GM21576 (cell line): ENCODE data around the gene TIMM8A.

Experiments used
- ATAC-seq: cut with Tn5 transposase; IDR thresholded peaks from one replicate; pipeline ENCODE4 v1.9.1; 2021; ENCODE audit warnings: mild to moderate bottlenecking, moderate library complexity; ENCODE audit not compliant: unreplicated experiment

Gene TIMM8A

DNA sequence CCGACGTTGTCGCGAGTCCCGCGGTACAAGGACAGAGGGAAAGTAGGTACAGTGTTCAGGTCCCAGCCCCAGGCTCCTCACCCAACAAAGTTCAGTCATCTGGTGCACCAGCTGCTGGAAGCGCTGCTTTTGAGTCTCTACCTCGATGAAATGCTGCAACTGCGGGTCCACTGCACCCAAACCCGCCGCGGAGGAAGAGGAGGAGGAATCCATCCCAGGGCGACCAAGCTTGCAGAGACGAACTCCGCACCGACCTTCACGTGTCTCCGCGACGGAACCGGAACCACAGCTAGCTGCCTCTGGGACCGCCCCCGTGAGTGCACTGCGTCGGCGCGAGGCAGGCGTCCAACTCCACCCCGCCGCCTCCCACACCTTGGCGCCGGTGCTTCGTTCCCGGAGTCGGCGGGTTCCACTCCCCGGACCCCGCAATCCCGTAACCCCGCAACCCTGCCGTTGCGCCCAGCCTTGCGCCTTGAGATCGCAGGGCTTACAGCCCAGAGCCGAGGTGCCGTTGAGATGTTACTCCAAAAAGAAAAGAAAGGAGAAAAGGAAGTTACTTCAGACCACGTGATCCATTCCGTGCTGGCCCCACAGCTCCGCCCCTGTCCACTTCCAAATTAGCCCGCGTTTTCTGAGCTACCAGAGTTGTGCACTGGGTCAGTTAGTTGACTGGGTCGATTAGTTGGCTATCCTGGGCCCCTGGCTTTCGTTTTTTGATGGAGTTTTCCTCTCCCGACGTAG is at the start of gene TIMM8A:
TSS of gene TIMM8A (minus strand) at position 291 of the 741 bp plus-strand sequence. CDS start at position 213, 78 bp downstream.
- peak; percentile 97 for ATAC-seq

DNA sequence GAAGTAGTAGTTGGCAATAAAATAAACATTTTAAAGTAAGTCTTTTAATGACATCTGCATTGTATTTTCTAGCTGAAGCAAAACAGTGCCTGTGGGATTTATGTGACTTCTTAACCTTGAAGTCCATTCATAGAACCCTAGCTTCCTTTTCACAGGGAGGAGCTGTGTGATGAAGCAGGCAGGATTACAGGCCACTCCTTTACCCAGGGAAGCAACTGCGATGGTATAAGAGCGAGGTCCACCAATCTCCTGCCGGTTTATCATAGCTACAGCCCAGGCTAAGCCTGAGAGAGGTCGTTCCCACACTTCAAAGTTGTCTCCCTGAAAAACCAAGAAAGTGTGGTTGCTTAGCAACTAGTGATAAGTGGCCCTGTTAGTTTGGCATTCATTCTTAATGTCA is 49.2 kb upstream of the TIMM8A start:
- no peak for ATAC-seq

DNA sequence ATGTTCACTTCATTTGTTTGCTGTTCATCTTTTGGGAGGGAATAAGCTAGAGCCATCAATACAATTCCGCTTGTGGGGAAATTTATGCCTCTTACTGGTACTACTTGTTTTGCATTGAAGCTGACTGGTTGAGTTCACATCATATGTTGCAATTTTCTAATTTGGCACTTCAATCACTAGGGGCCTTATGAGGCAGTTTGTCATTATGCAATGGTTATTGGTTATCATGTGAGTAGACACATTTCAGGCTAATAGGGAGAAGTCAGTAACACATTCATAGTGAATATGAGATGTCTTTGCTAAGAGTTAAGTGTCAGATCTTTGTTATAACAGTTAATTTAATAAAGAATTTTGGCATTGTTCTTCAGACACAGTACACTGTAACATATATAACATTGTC is 47.2 kb upstream of the TIMM8A start:
- ATAC-seq: no peak

DNA sequence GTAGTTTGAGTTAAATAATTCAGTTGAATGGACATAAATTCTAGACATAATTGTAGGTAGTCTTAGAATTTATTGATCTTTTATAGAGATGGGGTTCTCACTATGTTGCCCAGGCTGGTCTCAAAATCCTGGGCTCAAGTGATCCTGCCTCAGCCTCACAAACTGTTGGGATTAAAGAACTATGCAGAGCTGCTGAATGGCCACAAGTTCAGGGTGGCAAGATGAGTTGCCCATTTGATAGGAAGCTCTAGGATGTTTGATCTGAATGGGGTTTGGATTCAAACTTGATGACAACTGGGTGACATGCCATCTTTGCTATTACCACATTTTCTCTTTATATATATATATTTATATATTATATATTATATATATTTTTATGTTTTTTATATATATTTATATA is 45.8 kb upstream of the TIMM8A start:
- ATAC-seq: no peak

DNA sequence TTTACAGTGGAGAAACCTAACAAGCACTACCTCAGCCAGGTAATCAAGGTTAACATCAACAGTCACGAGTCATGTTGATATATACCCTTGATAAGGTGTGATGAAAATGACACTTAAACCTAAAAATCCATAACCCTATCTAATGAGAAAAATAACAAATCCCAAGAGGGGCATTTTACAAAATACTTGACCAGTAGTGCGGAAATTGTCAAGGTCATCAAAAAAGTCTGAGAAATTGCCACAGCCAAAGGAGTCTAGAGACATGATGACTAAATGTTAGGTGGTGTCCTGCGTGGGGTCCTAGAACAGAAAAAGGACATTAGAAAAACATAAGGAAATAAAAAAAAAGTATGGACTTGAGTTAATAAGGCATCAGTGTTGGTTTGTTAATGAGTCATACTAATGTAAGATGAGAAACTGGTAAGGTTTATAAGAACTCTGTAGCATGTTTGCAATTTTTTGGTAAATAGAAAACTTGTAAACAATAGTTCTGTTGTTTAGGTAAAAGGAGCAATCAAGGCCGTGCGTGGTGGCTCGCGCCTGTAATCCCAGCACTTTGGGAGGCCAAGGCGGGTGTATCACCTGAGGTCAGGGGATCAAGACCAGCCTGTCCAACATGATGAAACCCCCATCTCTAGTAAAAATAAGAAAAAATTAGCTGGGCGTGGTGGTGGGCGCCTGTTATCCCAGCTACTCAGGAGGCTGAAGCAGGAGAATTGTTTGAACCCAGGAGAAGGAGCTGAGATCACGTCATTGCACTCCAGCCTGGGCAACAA is 45.2 kb upstream of the TIMM8A start:
- no peak for ATAC-seq

GRCh38 chrX:101391831-101392230 is 43.3 kb upstream of the TIMM8A start:
- no peak for ATAC-seq

GRCh38 chrX:101390664-101391525 is 42.4 kb upstream of the TIMM8A start, which contains the start of gene RPL36A:
Gene RPL36A, plus strand, starts transcription at chrX:101391011. Its CDS starts 33 bp downstream, at chrX:101391044.
- peak; percentile 73 for ATAC-seq

DNA sequence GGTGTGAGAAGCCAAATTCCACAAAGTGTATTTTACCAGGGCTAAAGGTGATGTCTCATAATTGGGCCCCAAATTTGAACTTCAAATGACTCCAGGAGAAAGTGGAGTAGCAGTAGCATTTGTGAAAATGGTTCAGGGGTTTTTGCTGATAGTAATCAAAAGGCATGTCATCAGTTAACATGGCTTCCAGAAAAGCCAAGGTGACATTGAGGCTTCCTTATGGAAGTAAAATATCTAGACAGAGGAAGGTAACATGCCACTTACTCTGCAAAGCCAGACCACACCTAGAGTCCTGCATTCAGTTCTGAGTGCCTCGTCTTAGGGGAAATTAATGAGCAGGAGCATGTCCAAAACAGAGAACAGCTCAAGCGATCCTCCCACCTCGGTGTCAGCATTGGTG is 40.1 kb upstream of the TIMM8A start:
- ATAC-seq: no peak

GRCh38 chrX:101386542-101386885 is 38.0 kb upstream of the TIMM8A start:
- no peak for ATAC-seq

GRCh38 chrX:101385795-101386541 is 37.4 kb upstream of the TIMM8A start, which contains the start of gene BTK:
Gene BTK, minus strand, starts transcription at chrX:101386191. Its CDS starts 10,907 bp downstream, at chrX:101375284.
- ATAC-seq: peak; percentile 59

DNA sequence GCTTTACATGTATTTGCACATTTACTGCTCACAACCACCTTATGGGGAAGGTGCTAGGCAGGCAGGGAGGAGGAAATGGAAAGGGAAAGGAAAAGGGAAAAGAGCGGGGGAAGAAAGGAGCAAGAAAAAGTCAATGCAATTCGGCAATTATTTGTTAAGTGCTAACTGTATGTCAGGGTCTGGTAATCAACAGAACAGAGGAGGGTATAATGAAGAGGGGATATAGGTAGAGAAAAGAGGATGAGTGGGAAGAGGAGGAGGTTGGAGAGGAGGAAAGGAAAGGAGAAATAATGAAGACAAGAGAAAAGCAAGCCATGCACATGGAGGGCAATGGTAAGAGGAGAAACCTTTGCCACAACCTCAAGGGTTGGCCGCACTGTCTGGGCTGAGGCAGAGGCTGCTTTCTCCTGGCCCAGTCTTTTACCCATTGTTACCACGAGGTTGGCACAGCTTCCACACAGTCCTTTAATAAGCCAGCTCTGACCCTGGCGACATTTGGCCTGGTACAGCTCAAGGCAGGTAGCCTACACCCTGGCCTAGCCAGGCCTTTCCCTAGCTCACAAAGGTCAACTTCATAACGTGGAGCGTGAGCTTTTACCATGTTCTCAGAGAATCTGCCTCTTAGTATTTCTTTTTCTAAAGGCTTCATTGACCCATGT is 36.6 kb upstream of the TIMM8A start:
- no peak for ATAC-seq

- peak; percentile 71 for ATAC-seq
Observed at GRCh38 chrX:101383679-101384205, 35.2 kb upstream of the TIMM8A start.

GRCh38 chrX:101377547-101377946 is 29.0 kb upstream of the TIMM8A start:
- no peak for ATAC-seq

DNA sequence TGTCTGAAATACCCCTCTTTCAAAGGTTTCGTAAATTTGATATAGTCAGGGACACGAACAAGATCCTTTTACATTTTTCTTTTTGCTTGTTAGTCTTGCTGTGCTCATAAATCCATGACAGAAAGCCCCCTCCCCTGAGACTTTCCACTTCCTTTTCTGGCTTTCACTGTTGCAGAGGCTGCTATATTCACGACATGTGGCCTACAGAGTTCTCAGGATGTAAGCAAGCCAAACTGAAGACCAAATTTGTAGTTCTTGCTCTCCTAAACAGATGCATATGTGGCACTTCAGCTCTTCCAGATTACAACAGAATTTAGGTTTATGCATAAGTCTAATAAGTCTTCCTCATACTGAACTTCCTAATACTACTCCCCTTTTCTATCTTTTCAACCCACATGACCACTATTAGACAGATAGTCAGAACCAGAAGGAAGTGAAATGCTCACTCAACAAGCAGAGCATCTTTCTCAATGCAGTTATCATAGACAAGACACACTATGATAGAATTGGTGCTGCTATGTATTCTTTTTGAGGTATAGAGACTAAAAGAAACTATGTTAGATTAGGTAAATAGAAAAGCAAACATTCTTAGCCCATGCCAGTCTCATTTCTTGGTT is 22.5 kb upstream of the TIMM8A start:
- ATAC-seq: peak; percentile 67

GRCh38 chrX:101369687-101370086 is 21.1 kb upstream of the TIMM8A start:
- ATAC-seq: no peak

DNA sequence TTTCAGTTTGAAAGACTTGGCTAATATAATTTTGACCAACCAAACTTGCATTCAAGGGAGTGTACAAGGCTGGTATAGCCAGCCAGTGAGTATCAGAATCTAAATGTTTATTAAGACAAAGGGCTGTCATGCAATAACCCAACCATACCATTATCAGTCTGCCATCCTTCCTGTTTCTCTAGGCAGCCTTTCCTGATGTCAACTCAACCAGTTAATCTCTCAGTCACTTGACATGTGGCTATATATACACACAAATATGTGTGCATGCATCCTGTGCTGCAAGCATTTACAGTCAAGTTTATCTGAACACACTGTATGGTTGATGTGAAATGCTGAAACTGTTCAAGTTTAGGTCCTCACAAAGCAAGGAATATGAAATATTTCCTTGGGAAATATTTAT is 20.3 kb upstream of the TIMM8A start:
- no peak for ATAC-seq

GRCh38 chrX:101365301-101365795 is 16.8 kb upstream of the TIMM8A start:
- no peak for ATAC-seq

DNA sequence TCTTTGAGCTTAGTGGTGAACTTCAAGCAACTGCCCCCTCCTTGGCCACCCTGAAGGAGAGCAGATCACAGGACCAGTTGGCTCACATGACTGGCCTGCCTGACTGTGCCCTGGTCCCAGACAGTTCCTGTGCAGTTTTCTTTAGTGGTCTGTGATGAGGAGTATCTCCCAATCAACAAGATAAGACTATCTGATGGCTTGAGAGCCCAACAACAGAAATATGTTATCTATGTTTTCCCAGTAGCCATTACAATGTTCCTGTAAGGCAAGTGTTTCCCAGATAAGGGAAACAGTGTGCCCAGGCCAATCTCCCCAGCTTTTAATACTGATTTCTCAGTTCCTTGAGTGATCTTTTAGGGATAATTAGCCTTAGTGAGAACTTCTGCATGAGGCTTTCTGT is 14.2 kb upstream of the TIMM8A start:
- no peak for ATAC-seq

- ATAC-seq: no peak
Observed at GRCh38 chrX:101362116-101362515, 13.6 kb upstream of the TIMM8A start.
